GM21390 (cell line): ENCODE results near the gene CHI3L1.

Experiments
- ATAC-seq: cut with Tn5 transposase; IDR thresholded peaks from one replicate; pipeline ENCODE4 v1.9.1; 2021; ENCODE audit not compliant: unreplicated experiment

CHI3L1 gene

DNA sequence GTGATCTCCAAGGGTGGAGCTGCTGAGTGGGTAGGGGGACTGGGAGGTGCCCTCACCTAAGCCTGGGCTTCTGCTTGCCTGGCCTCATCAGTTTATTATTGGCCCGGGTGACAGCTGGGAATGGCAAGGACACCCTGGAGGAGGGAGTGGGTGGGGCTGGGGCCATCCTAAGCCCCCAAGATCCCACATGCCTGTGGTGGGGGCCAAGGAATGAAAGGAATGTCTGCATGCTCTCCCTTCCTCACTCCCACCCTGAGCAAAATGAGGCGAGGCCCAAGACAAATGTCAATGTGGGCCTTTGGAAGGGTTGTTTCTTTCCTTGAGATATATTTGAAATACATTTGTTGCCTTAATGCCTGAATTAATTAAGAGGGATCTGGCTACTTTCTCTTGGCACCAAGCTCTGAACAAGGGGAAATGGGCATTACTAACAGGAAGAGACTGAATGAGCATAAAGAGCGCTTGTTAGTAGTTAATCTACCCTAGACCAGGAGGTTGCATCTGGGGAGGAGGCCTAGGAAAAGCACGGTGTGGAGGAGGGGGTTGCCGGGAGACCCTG is 19.7 kb upstream of the CHI3L1 start:
- no peak for ATAC-seq

DNA sequence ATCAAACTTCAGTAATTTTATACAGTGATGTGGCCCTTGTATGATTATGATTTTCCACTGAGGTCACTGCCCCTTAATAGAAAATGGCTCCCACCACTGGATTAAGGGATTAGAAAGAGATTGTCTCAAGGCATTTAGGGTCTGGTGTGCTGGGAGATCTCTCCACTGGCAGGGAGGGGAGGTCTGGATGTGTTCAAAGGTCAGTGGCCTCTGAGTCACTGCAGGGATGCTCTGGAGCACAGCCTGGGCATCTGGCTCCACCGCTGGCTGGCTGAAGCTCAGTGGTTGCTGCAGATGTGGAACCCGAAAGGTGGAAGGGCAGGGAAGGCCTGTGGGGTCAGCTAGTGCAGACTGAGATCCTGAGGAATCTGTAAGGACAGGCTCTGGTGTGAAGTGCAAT is 18.3 kb upstream of the CHI3L1 start:
- no peak for ATAC-seq

DNA sequence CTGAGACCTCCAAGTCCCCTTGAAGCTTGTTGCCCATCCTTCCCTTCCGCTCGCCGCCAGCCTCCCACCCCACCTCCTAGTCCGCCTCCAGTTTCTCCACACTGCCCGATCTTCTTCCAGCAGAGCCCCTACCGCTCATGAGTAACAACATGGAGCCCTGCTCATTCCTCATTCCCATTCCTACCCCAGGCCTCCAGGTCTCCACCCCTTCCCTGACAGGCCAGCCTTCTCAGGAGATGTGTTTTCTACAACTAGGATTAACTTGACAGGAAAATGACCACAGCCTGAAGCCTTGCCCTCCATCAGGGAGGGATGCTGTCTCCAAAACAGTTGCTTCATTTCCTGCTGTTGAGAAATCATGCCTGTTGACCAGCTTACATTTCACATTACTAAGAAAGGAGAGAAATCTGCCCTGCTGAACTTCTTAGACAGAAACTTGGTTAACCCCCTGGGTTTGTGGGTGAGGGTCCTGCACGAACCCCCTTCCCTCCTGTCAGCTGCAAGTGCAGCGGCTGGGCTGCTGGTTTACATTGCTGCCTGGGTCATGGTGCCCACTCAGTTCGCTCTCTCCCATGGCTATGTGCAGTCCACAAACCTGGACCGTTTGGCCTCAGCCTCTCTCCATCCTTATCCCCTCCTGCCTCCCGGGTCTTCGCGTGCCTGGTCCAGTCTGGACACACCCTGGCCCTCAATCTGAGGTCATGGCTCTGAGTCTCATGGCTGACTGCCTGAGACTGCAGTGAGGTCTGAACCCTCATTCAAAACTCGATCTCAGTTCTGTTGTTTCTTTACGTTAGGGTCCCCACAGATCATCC is 16.1 kb upstream of the CHI3L1 start:
- no peak for ATAC-seq

DNA sequence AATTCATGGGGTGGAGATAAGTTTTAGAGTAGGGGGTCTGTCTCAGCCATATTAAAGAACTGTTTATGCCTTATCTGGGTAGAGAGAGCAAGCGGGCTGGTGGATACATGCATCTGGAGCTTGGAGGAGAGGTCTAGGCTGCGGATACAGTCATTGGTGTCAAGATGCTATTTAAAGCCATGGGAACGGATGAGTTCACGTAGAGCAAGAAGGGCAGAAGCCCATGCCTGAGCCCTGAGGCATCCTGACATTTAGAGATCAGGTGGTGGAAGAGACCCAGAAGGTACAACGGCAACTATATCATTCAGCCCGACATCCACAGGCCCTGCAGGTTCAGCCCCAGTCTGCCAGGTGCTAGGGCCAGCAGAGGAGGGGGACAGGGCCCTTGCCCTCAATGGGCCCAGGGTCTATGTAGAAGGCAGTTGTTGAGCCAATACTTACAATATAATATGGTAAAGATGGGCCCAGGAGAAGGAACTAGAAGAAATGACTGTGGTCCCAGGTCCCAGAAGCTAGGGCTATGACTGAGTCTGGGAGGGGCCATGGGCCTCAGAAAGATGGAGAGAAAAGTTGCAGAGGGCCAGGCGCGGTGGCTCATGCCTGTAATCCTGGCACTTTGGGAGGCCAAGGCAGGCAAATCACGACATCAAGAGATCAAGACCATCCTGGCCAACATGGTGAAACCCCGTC is 15.2 kb upstream of the CHI3L1 start:
- ATAC-seq = no peak

DNA sequence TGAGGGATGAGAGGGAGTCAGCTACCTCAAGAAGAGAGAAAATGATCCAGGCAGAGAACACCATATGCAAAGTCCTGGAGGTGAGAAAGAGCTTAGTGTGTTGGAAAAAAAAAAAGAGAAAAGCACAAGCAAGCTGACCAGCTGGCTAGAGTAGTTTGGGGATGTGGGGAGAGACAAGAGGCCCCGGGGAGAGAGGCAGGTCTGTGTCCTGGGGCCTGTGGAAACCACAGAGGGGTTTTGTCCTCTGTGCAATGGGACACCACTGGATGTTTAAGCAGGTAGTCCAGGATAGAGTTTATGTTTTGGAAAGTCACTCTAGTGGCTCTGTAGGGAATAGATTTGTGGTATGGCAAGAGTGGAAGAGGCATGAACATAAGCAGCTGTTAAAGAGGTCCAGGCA is 14.4 kb upstream of the CHI3L1 start:
- ATAC-seq = no peak

DNA sequence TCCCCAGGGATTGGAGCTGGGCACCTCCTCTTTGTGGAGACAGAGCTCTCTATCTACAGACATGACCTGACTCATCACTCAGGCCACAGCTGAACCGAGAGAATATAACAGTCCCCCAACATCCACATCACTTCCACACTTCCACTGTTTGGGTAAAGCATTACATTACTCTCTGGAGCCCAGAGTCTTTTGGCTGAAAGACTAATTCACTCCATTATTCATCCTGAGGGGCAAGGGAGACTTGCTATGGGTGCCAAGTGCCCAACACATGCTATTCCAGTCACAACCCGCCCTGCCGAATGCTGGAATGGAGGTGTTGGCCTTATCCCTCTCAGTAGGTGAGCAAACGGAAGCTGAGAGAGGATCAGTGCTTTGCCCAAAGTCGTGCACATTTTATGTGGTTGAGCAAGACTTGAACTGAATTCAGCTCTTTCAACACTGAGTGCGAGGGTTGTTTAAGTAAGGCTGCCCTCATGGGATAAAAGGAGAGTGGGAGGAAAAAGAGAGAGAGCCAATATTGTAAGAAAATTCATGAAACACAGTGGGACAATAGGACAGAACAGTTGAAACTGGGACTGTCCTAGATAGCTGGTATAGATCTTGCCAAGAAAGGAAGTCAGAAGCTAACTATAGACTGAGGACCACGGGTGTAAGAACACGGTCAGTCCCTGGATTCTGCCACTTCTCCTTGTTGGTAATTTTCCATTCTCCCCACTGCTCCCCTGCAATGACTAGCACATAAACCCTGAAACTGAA is 13.5 kb upstream of the CHI3L1 start:
- no peak for ATAC-seq

DNA sequence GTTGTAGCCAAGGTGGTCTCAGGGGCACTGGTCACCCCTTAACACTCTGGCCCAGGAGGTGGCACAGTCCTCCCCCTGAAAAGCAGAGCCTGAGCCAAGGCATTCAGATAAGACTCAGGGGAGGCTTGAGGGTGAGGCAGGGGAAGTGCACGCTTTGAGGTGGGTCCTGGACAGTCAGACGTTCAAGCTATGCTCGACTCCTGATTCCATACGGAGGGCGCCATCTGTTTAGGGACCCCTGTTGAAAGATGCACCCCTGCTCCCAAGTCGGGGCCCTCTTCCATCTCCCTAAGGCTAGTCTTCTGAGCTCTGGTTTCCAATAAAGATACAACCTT is 12.9 kb upstream of the CHI3L1 start:
- no peak for ATAC-seq

DNA sequence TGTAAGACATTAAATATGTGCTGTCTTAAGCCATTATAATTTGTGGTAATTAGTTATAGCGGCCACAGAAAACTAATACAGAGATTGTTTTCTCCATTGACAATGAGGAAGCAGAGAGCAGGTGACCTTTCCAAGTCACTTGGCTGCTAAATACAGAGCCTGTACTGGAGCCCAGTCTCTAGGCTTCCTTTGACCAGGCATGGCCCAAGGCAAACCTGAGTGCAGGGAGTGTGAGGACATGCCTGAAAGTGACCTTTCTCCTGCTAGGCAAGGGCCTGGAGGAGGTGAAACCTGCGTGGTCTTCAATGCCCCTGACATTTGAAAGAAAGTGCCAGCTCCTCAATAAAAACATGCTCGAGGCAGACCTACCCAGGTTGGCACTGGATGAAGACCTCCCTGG is 12.5 kb upstream of the CHI3L1 start:
- no peak for ATAC-seq

DNA sequence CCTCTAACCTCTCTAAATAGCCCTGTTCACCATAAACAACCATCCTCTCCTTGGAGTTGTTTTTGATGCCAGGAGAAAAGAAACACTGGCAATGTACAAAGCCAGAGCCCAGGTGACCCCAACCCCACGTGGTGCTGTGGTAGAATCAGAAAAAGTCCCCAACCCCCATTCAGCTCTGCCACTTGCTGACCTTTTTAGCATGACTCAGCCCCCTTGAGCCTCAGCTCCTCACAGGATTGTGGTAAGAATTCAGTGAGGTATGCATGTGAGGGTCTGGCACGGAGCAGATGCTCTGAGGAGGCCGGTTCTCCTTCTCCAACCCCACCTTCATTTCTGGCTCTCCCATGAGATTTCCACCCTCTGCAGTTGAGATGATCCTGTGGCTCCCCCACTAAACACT is 11.1 kb upstream of the CHI3L1 start:
- no peak for ATAC-seq

DNA sequence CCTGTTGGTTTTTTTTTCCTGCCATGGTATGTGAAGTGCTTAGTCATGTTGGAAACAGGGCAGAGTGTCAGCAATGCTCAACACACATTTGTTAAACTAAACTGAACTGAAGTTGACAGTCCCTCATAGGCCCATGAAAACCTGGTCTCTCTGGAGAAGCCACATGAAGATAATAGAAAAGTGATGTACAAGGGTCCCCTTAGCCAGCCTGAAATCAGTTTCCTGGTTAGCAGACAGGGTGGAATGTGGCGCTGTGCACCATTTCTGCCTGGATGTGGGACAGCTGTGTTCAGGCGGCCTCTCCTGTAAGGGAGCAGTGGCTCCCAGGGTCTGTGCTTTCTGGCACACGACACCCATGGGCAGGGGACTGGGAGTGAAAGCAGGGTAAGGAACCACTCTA is 9.9 kb upstream of the CHI3L1 start:
- ATAC-seq = no peak

DNA sequence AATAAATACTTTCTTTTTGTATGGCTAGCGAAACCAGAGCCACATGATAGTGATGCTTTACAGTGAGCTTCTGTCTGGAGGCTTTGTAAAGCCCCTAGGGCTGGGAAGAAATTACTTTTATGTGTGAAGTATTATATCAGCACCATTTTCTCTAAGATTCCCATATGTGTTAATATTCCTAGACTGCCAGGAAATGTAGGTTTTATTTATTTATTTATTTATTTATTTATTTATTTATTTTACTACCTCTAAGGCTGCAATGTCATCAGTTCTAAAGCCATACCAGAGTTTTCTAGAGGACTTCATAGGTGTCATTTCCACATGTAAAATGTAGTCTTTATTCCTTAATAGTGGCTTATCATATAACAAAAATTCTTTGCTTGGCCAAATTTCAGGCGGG is 4.4 kb upstream of the CHI3L1 start:
- ATAC-seq = no peak

DNA sequence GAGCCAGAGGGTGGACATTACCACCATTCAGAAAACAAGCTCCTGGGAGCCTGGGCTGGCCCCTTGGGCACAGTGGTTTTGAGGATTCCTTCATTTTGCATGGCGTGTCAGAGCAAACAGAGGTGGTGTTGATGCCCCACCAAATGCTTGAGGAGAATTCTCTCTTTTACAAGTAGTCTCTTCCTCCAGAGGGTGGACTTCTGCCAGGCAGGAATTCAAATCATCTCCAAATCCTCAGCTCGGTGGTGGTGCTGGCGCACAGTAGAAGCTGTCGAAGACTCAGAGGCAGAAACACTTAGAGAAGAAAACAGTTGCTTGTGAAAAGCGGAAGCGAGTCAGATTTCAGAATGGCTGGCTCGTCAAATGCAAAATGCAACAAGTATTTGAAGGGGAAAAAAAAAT is 3.4 kb upstream of the CHI3L1 start:
- no peak for ATAC-seq

DNA sequence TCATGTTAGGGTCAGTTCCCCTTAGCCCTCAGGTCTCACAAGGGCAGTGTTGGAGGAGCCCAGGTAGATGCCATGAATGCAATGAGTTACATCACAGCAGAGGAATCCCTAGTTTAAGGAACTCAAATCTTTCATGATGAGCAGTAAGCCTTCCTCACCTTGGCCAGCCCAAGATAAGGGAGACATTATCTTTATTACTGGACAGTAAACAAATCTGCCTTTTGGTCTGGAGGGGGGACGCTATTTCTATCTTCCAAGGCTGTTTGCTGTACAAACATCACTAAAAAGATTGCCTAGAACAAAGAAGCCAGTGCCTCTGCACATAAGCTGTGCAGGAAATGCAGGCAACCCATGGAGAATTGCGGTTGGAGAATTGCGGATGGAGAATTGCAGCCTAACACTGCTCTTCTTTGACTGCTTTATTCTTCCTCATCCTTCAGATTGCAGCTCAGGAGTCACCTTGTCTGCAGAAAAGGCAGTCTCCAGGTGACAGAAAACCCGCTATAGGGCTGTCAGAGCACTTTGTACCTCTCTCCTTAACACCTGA is 2.3 kb upstream of the CHI3L1 start:
- no peak for ATAC-seq

DNA sequence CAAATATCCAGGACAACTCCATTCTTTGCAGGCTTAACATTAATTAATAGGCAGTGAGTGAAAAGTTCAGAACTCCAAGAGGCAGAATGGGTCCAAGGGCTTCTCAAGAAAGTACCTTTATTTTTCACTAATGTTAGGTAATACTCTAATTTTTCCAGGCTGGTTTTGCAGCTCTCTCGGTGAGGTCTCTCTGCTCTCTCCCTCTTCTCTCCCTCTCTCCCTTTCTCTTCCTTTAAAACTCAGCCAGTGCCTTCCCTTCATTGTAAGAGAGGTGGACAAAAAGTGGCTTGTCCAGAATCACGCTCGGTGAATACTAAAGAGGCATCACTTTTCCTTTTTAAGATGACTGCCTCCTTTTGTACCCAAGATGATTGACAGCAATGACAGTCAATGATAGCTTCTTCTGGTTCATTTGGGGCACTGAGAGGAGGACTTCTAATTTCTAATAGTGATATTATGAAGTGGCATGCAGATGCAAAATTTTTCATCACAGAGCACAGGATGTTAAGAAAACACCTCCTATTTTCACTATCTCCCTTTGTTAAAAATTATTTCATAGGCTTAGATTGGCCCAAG is 1.3 kb upstream of the CHI3L1 start:
- ATAC-seq = no peak

DNA sequence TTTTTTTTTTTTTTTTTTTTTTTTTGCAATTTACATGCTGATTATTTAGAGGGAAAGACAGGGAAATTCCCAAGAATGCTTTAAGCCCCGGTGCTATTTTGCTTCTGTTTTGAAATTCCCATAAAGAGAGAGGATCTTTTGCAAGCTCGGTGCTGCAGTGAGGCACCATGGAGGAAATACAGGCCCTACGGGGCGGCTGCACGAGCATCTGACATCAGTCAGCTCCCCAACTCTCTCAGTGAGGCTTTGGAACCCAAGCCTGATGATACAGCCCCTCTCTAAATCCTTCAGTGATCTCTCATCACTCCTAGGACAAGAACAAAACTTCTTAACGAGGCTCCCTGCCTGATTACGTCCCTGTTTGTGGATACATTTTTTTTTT is 791 bp upstream of the CHI3L1 start:
- ATAC-seq = no peak

DNA sequence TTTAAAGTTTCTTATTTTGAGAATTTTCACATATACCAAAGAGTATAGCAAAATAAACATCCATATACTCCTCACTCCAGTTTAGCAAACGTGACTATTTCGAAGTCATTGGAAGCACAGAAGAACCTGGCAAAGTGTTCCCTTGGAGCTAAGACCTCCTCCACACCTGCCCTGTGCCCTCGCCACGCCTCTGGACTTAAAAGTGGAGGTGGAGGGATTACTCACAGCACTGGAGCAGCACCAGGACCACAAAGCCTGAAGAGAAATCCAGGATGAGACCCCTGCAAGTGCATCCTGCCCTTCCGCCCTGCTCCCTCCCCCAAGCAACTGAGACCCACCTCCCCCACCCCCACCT is 436 bp downstream of the CHI3L1 start:
- ATAC-seq = no peak

DNA sequence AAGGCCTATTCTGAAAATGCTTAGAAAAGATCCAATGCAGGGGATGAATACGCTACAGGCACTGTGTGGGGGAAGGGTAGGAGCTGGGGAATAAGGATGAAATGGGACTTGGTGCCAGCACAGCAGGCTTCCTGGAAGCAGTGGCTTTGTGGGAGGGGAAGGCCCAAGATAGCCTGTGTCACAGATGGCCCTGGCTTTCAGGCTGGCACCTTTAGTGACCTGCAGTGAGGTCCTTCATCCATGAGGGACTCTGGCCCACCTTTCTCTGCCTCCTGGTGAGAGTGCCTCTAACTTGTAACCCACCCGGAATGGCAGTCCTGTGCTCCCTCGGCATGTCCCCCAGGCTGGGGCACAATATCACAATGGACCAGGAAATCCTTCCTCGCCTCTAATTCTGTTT is 919 bp downstream of the CHI3L1 start:
- ATAC-seq = no peak

DNA sequence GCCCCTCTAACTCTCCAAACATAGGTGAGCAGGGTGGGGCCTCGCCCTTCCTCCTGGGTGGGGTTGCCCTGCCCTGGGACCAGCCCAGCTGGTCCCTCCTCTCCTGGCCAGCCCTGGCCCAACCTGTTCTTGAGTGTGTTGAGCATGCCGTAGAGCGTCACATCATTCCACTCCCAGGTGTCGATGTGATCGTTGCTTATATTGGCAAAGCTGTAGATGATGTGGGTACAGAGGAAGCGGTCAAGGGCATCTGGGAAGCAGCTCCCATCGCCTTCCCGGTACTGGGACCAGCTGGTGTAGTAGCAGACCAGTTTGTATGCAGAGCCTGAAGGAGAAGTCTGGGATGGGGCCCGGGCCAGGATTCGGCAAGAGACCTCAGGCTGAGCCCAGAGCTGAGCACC is 1.4 kb downstream of the CHI3L1 start:
- no peak for ATAC-seq

DNA sequence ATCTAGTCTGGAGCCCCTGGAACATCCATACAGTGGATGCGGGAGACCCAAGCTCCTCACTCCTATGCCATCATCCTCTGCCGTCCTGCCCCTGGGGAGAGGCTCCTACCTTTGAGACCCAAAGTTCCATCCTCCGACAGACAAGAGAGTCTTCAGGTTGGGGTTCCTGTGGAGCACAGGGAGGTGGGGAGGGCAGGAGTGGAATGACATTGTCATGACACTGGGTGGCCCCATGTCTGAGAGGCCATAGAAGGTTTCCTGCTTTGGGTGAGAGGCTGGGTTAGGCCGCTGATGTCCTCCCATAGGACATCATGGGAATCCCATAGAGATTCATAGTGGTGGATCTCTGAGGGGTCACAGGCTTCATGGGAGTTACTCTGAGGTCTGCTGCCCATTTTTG is 2.0 kb downstream of the CHI3L1 start:
- ATAC-seq = no peak

DNA sequence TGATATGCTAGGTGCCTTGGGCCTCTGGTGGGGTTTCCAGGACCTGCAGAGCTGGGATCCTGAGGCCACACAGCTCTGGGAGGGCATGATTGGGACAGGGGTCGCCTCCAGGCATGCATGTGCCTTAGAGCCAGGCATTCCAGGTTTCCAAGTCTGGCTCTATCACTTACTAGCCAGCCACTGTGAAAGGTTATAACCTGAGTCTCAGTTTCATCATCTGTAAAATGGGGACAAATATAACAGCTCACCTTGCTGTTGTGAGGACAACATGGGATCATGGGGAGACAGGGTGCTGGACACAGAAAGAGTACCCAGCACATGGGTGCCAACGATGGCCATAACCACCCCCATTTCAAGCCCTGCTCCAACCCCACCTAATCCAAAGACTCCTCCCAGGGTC is 2.7 kb downstream of the CHI3L1 start:
- ATAC-seq = no peak

DNA sequence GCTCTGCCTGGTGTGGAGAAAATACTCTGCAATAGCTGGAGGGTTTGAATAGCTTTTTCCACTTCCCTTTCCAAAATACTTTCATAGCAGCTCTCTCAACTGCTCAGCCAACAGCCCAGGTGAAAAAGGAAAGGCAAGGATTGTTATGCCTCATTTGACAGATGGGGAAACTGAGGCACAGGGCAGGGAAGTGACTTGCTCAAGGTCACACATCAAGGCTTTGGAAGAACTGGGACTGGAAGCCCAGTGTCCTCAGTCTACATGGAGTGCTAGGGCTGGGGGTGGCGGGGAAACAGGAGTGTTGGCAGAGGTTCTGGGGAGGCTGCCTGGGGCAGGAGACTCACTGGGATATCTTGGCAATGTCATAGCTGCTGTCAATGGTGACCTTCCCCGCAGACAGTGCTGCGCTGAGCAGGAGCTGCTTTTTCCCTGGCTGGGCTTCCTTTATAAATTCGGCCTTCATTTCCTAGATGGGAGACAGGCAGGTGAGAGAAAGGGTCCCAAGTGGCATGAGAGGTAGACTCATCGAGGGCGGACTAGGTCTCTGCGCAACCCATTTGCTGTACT is 4.0 kb downstream of the CHI3L1 start:
- no peak for ATAC-seq
